ENCODE measurements around the gene MYLK4. TPM values are rescaled to one million over a fixed set of nuclear protein-coding genes. Genes with fewer than 3 reads are reported as not detected.

MYLK4 gene
- polyA plus RNA-seq, 3 donors, result 0.04 to 0.45 (median 0.08) TPM

GRCh38 chr6:2652611-2653010, 98.1 kb downstream of the MYLK4 start:
- H2AFZ ChIP-seq (ENCODE audit: insufficient read depth, low read depth, low read length, poor library complexity, severe bottlenecking), result no peak overlapping the region
- TF ChIP-seq CTCF (IDR thresholded peaks at IDR 0.05), result no peak
- H3K4me3 ChIP-seq (replicated peaks in 1 of 3; ENCODE audit: low read depth in 2 of 3, low read length in 3 of 3), result no peak overlapping the region
- peak overlapping the region in 1 of 2 donors; percentile 51 for H3K4me3 Mint-ChIP-seq
- no peaks in the 10 kb centered on the region for H3K27me3 Mint-ChIP-seq (ENCODE audit: low read depth in 3 of 3)
- H3K9ac ChIP-seq (ENCODE audit: insufficient read depth, low read length, poor library complexity, severe bottlenecking), result no peak overlapping the region
- no CpG with 5 or more reads among the region's 3 CpGs for WGBS (ENCODE audit: insufficient coverage)
- peak overlapping the region in 1 of 2 donors; percentile 38 for H3K27ac ChIP-seq (ENCODE audit: low read depth in 1 of 2, low read length in 2 of 2)
- H3K4me2 ChIP-seq (replicated peaks; ENCODE audit: extremely low read depth, low read length, poor library complexity, severe bottlenecking), result peak overlapping the region; percentile 0
- H3K9me3 ChIP-seq (replicated peaks in 1 of 2; ENCODE audit: control insufficient read depth in 1 of 2, insufficient read depth in 1 of 2, low read length in 2 of 2), result peaks cover 0 to 6% of the 10 kb centered on the region in 2 donors
- no peaks in the 10 kb centered on the region for H3K36me3 Mint-ChIP-seq
- H3K79me2 ChIP-seq (ENCODE audit: insufficient read depth, low read length), result no peaks in the 10 kb centered on the region
- H3K4me1 ChIP-seq (ENCODE audit: control insufficient read depth in 1 of 2, insufficient read depth in 2 of 2, low read length in 2 of 2), result peaks cover 22 to 25% of the 10 kb centered on the region in 2 donors
- no peaks in the 10 kb centered on the region for H3K27me3 ChIP-seq (ENCODE audit: control insufficient read depth in 2 of 2, insufficient read depth in 2 of 2, low read length in 2 of 2)
- H3K4me1 Mint-ChIP-seq, result peaks cover 25% of the 10 kb centered on the region
- no peaks in the 10 kb centered on the region for H3K36me3 ChIP-seq (replicated peaks in 1 of 2; ENCODE audit: control insufficient read depth in 1 of 2, insufficient read depth in 2 of 2, low read length in 2 of 2)
- H3K9me3 Mint-ChIP-seq, result peaks cover 3 to 10% (median 6%) of the 10 kb centered on the region in 7 donors
- H4K20me1 ChIP-seq (ENCODE audit: insufficient read depth, low read length), result no peaks in the 10 kb centered on the region
- DNase-seq, result peak; percentile 12 to 68 (median 61)
- intact Hi-C loops (cut with micrococcal nuclease), result no loop called here
- H3K27ac Mint-ChIP-seq, result peak overlapping the region; percentile 67 to 88 (median 84)

- Mint-ChIP-seq H3K27me3 (ENCODE audit: low read depth in 3 of 3) (no peaks in the 10 kb centered on the region), H3K36me3 (no peaks in the 10 kb centered on the region), H3K9me3 (peaks cover 3 to 10% (median 6%) of the 10 kb centered on the region in 7 donors), H3K4me1 (peaks cover 25% of the 10 kb centered on the region), H3K4me3 (no peak overlapping the region), H3K27ac (peak overlapping the region; percentile 67 to 88 (median 84))
- Histone ChIP-seq H3K4me1 (ENCODE audit: control insufficient read depth in 1 of 2, insufficient read depth in 2 of 2, low read length in 2 of 2) (peaks cover 22 to 25% of the 10 kb centered on the region in 2 donors), H2AFZ (ENCODE audit: insufficient read depth, low read depth, low read length, poor library complexity, severe bottlenecking) (no peak overlapping the region), H3K79me2 (ENCODE audit: insufficient read depth, low read length) (no peaks in the 10 kb centered on the region), H3K9me3 (replicated peaks in 1 of 2; ENCODE audit: control insufficient read depth in 1 of 2, insufficient read depth in 1 of 2, low read length in 2 of 2) (peaks cover 0 to 6% of the 10 kb centered on the region in 2 donors), H3K9ac (ENCODE audit: insufficient read depth, low read length, poor library complexity, severe bottlenecking) (no peak overlapping the region), H3K36me3 (replicated peaks in 1 of 2; ENCODE audit: control insufficient read depth in 1 of 2, insufficient read depth in 2 of 2, low read length in 2 of 2) (no peaks in the 10 kb centered on the region), H3K27ac (ENCODE audit: low read depth in 1 of 2, low read length in 2 of 2) (peak overlapping the region in 1 of 2 donors; percentile 38), H3K27me3 (ENCODE audit: control insufficient read depth in 2 of 2, insufficient read depth in 2 of 2, low read length in 2 of 2) (no peaks in the 10 kb centered on the region), H3K4me3 (replicated peaks in 1 of 3; ENCODE audit: low read depth in 2 of 3, low read length in 3 of 3) (no peak overlapping the region), H4K20me1 (ENCODE audit: insufficient read depth, low read length) (no peaks in the 10 kb centered on the region), H3K4me2 (replicated peaks; ENCODE audit: extremely low read depth, low read length, poor library complexity, severe bottlenecking) (peak overlapping the region; percentile 49)
- intact Hi-C loops (cut with micrococcal nuclease), result no loop called here
- no CpG with 5 or more reads among the region's 3 CpGs for WGBS (ENCODE audit: insufficient coverage)
- TF ChIP-seq CTCF (IDR thresholded peaks at IDR 0.05), result no peak
- peak in 2 of 3 donors; percentile 11 to 77 for DNase-seq
Measured at GRCh38 chr6:2651961-2652360, 98.8 kb downstream of the MYLK4 start.
